Thymus (tissue), 11 donors: ENCODE data around the gene SLC39A11. TPM values are rescaled to one million over a fixed set of nuclear protein-coding genes. Genes with fewer than 3 reads are reported as not detected.

ENCODE experiments used
- DNase-seq, 9 donors: peaks; one replicate each; pipeline ENCODE4 v3.0.0-alpha.2; 2013; ENCODE audit warnings: low spot score in 9 of 9, low read depth in 6 of 9, missing footprints in 1 of 9
- H3K27ac ChIP-seq, 2 donors: one replicate each; pipeline ENCODE4 v1.5.1; 2013; ENCODE audit warnings: control low read depth in 1 of 2, low read depth in 1 of 2, low read length in 1 of 2, mild to moderate bottlenecking in 1 of 2, moderate library complexity in 1 of 2
- H3K27me3 ChIP-seq, 2 donors: one replicate each; pipeline ENCODE4 v1.5.1; 2013; ENCODE audit warnings: low read length in 1 of 2; ENCODE audit not compliant: control insufficient read depth in 2 of 2, insufficient read depth in 1 of 2
- H3K36me3 ChIP-seq, 2 donors: one replicate each; pipeline ENCODE4 v1.5.1; 2013; ENCODE audit warnings: low read length in 1 of 2, mild to moderate bottlenecking in 1 of 2, moderate library complexity in 1 of 2; ENCODE audit not compliant: control insufficient read depth in 2 of 2, insufficient read depth in 2 of 2
- H3K4me1 ChIP-seq, 2 donors: one replicate each; pipeline ENCODE4 v1.5.1; 2013; ENCODE audit warnings: low read length in 2 of 2; ENCODE audit not compliant: control insufficient read depth in 2 of 2, insufficient read depth in 2 of 2
- H3K4me3 ChIP-seq, 2 donors: one replicate each; pipeline ENCODE4 v1.5.1; 2013; ENCODE audit warnings: low read length in 2 of 2, control low read depth in 1 of 2, mild to moderate bottlenecking in 1 of 2
- H3K9me3 ChIP-seq, 2 donors: one replicate each; pipeline ENCODE4 v1.5.1; 2013; ENCODE audit warnings: low read length in 1 of 2, mild to moderate bottlenecking in 1 of 2; ENCODE audit not compliant: control insufficient read depth in 2 of 2, insufficient read depth in 1 of 2
- WGBS: extraction: QIAGEN DNeasy Blood & Tissue Kit; methylation state at CpG from one replicate; pipeline ENCODE4 v1.1.7; 2013; 5-methylcytosine and 5-hydroxymethylcytosine counted together
- polyA plus RNA-seq: library from polyadenylated mRNA; stranded (reverse); fragments of 200-250 nt; gene quantifications from one replicate; pipeline ENCODE4 v1.2.3, GENCODE V29; 2013
- total RNA-seq: library from RNA; stranded (reverse); fragments of 120-200 nt; gene quantifications from one replicate; pipeline ENCODE4 v1.2.4, GENCODE V29; 2013
- donor health status: healthy.

The SLC39A11 gene
- total and polyA plus RNA-seq, 2 donors, result 7.4 to 8.7 TPM

GRCh38 chr17:72975509-72975908, 117.0 kb downstream of the SLC39A11 start:
- Histone ChIP-seq H3K4me3 (no peak overlapping the region), H3K4me1 (no peaks in the 10 kb centered on the region), H3K27me3 (no peaks in the 10 kb centered on the region), H3K27ac (no peak overlapping the region), H3K9me3 (no peaks in the 10 kb centered on the region), H3K36me3 (no peaks in the 10 kb centered on the region)
- no peak for DNase-seq
- WGBS, result 99% methylated on average over 2 of the region's 2 CpGs

GRCh38 chr17:72974605-72975232, 117.8 kb downstream of the SLC39A11 start:
- no peak overlapping the region for H3K27ac ChIP-seq
- H3K36me3 ChIP-seq, result no peaks in the 10 kb centered on the region
- no peak overlapping the region for H3K4me3 ChIP-seq
- H3K9me3 ChIP-seq, result no peaks in the 10 kb centered on the region
- H3K27me3 ChIP-seq, result no peaks in the 10 kb centered on the region
- 97% methylated on average over 4 of the region's 4 CpGs for WGBS
- DNase-seq, result no peak
- no peaks in the 10 kb centered on the region for H3K4me1 ChIP-seq

GRCh38 chr17:72972263-72972951, 120.1 kb downstream of the SLC39A11 start:
- no peaks in the 10 kb centered on the region for H3K36me3 ChIP-seq
- 95% methylated on average over 9 of the region's 9 CpGs for WGBS

GRCh38 chr17:72971226-72971880, 121.1 kb downstream of the SLC39A11 start:
- no peak overlapping the region for H3K4me3 ChIP-seq
- 91% methylated on average over 11 of the region's 11 CpGs for WGBS
- H3K27me3 ChIP-seq, result no peaks in the 10 kb centered on the region
- no peak overlapping the region for H3K27ac ChIP-seq
- no peak for DNase-seq
- H3K36me3 ChIP-seq, result no peaks in the 10 kb centered on the region
- H3K9me3 ChIP-seq, result no peaks in the 10 kb centered on the region
- H3K4me1 ChIP-seq, result no peaks in the 10 kb centered on the region

More at GRCh38 chr17:72972263-72972951, 120.1 kb downstream of the SLC39A11 start:
- Histone ChIP-seq H3K4me3 (no peak overlapping the region), H3K4me1 (no peaks in the 10 kb centered on the region), H3K9me3 (no peaks in the 10 kb centered on the region), H3K27ac (no peak overlapping the region), H3K27me3 (no peaks in the 10 kb centered on the region)
- DNase-seq, result no peak

- H3K9me3 ChIP-seq, result no peaks in the 10 kb centered on the region
- no peaks in the 10 kb centered on the region for H3K4me1 ChIP-seq
- H3K27ac ChIP-seq, result no peak overlapping the region
- H3K4me3 ChIP-seq, result no peak overlapping the region
- DNase-seq, result no peak
- 98% methylated on average over 10 of the region's 10 CpGs for WGBS
- H3K27me3 ChIP-seq, result no peaks in the 10 kb centered on the region
- H3K36me3 ChIP-seq, result no peaks in the 10 kb centered on the region
These were observed 121.7 kb downstream of the SLC39A11 start for GRCh38 chr17:72970797-72971196.

- Histone ChIP-seq H3K27me3 (no peaks in the 10 kb centered on the region), H3K9me3 (no peaks in the 10 kb centered on the region), H3K27ac (no peak overlapping the region), H3K4me3 (no peak overlapping the region), H3K4me1 (no peaks in the 10 kb centered on the region), H3K36me3 (no peaks in the 10 kb centered on the region)
- 86% methylated on average over 5 of the region's 5 CpGs for WGBS
- DNase-seq, result no peak
These were observed 122.2 kb downstream of the SLC39A11 start for GRCh38 chr17:72970246-72970645.

GRCh38 chr17:72969293-72969906, 123.1 kb downstream of the SLC39A11 start:
- no peaks in the 10 kb centered on the region for H3K4me1 ChIP-seq
- H3K27ac ChIP-seq, result no peak overlapping the region
- no peak overlapping the region for H3K4me3 ChIP-seq
- 97% methylated on average over 5 of the region's 5 CpGs for WGBS
- no peaks in the 10 kb centered on the region for H3K27me3 ChIP-seq
- no peak for DNase-seq
- no peaks in the 10 kb centered on the region for H3K36me3 ChIP-seq
- no peaks in the 10 kb centered on the region for H3K9me3 ChIP-seq

GRCh38 chr17:72968798-72969197, 123.7 kb downstream of the SLC39A11 start:
- Histone ChIP-seq H3K27ac (no peak overlapping the region), H3K27me3 (no peaks in the 10 kb centered on the region), H3K4me1 (no peaks in the 10 kb centered on the region), H3K9me3 (no peaks in the 10 kb centered on the region), H3K4me3 (no peak overlapping the region), H3K36me3 (no peaks in the 10 kb centered on the region)
- no peak for DNase-seq
- WGBS, result 93% methylated on average over 9 of the region's 9 CpGs
